BE2C (cell line): ENCODE results near the gene NFATC2.
A peak's percentile ranks its signal among the peaks of the same experiment; 100 is the strongest.

Experiments used
- DNase-seq: peaks from one replicate; pipeline ENCODE4 v3.0.0-alpha.2; 2020
- H3K27me3 ChIP-seq: fragments of 250-450 bp; sonication (Bioruptor Pico); 2 replicates; pipeline ENCODE4 v1.5.1; 2020; ENCODE audit warnings: mild to moderate bottlenecking
- H3K36me3 ChIP-seq: fragments of 250-450 bp; sonication (Bioruptor Pico); 2 replicates; pipeline ENCODE4 v1.5.1; 2020; ENCODE audit warnings: mild to moderate bottlenecking
- H3K4me1 ChIP-seq: fragments of 250-450 bp; sonication (Bioruptor Pico); 2 replicates; pipeline ENCODE4 v1.5.1; 2020
- H3K4me3 ChIP-seq: 2 replicates; pipeline ENCODE4 v1.5.1; 2011; ENCODE audit warnings: low read depth, low read length
- H3K9me3 ChIP-seq: fragments of 250-450 bp; sonication (Bioruptor Pico); 2 replicates; pipeline ENCODE4 v1.5.1; 2020
- CTCF ChIP-seq: IDR thresholded peaks from 2 replicates; pipeline ENCODE4 v1.5.1; 2012; ENCODE audit warnings: mild to moderate bottlenecking, low read depth, low read length

The NFATC2 gene

GRCh38 chr20:51385646-51386530 lies 156.6 kb downstream of the NFATC2 start:
- Histone ChIP-seq H3K27me3 (peaks cover 49% of the 10 kb centered on the region), H3K9me3 (no peaks in the 10 kb centered on the region), H3K36me3 (no peaks in the 10 kb centered on the region), H3K4me3 (no peak overlapping the region), H3K4me1 (no peaks in the 10 kb centered on the region)
- peak; percentile 58 for TF ChIP-seq CTCF
- peak; percentile 25 for DNase-seq

GRCh38 chr20:51384875-51385274 lies 157.6 kb downstream of the NFATC2 start:
- no peak for DNase-seq
- Histone ChIP-seq H3K9me3 (no peaks in the 10 kb centered on the region), H3K27me3 (peaks cover 49% of the 10 kb centered on the region), H3K4me3 (no peak overlapping the region), H3K4me1 (no peaks in the 10 kb centered on the region), H3K36me3 (no peaks in the 10 kb centered on the region)
- TF ChIP-seq CTCF, result no peak

- Histone ChIP-seq H3K9me3 (no peaks in the 10 kb centered on the region), H3K4me1 (no peaks in the 10 kb centered on the region), H3K36me3 (no peaks in the 10 kb centered on the region), H3K27me3 (peaks cover 46% of the 10 kb centered on the region), H3K4me3 (no peak overlapping the region)
- no peak for DNase-seq
- TF ChIP-seq CTCF, result no peak
Observed at GRCh38 chr20:51383891-51384510, 158.5 kb downstream of the NFATC2 start.

GRCh38 chr20:51382986-51383821 lies 159.3 kb downstream of the NFATC2 start:
- DNase-seq, result no peak
- Histone ChIP-seq H3K9me3 (no peaks in the 10 kb centered on the region), H3K4me3 (no peak overlapping the region), H3K36me3 (no peaks in the 10 kb centered on the region), H3K4me1 (no peaks in the 10 kb centered on the region), H3K27me3 (peaks cover 46% of the 10 kb centered on the region)
- TF ChIP-seq CTCF, result no peak

- no peak for DNase-seq
- Histone ChIP-seq H3K4me1 (no peaks in the 10 kb centered on the region), H3K36me3 (no peaks in the 10 kb centered on the region), H3K27me3 (peaks cover 44% of the 10 kb centered on the region), H3K4me3 (no peak overlapping the region), H3K9me3 (no peaks in the 10 kb centered on the region)
- TF ChIP-seq CTCF, result no peak
Observed at GRCh38 chr20:51382111-51382985, 160.2 kb downstream of the NFATC2 start.
